NCI-H1105 (cell line): ENCODE results near the gene ZNF414.

Source experiments
- DNase-seq: peaks from one replicate; lab custom pipeline; 2025; lab: John Stamatoyannopoulos, UW

Gene ZNF414

GRCh38 chr19:8490395-8490760, 23.6 kb downstream of the ZNF414 start:
- no peak for DNase-seq

DNA sequence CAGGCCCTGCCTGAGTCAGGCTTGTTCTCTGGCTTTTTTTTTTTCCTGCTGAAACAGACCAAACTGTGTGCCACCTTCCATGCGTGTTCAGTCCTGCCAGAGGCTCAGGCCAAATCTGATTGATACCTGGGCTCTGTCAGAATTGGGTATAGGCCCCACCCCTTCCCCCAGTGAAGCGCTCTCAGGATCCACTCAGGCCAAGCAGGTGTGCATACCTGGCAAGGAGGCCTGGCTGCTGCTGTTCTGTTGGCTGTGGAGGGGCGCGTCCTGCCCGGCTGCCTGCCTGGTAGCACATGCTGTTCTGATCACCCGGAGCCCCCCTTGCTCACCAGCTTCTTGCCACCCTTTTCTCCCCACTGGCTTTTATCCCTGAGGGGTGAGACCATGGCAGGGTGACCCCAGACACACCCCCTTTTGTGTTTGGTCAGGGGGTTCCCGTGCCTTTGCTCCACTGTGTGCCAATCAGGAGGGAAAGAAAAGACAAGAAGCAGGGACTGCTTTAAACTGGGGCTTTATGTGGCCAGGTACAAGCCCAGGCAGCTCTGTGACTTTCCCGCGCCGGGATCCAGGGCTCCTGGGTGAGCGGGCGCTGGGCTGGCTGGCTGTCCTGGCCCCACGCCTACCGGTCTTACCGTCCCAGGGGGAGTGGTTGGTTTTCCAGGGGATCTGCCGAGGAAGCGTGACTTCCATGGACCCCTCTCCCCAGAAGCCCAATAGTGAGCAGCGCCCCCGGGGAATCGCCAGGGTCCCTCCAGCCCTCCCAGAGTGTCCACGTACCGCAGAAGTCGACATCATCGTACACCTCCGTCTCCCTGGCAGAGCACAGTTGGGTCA, 24.2 kb downstream of the ZNF414 start:
- DNase-seq = peak; percentile 51

DNA sequence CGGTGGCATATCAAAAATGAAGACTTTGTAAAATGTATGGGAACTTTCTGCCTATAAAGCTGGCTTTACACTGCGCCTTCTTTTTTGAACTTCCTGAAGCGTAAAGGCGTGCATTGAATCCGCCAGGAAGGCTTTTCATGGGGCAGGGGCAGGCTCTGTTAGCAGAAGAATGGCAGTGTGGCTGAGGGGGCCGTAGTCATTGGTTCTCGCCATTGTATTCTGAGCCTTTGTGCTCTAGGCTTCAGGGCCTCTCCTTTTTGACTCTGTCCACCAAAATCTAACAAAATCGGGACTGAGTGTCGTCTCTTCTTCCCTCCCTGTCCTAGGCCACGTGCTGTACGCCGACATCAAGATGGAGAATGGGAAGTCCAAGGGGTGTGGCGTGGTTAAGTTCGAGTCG, 25.6 kb downstream of the ZNF414 start:
- no peak for DNase-seq

DNA sequence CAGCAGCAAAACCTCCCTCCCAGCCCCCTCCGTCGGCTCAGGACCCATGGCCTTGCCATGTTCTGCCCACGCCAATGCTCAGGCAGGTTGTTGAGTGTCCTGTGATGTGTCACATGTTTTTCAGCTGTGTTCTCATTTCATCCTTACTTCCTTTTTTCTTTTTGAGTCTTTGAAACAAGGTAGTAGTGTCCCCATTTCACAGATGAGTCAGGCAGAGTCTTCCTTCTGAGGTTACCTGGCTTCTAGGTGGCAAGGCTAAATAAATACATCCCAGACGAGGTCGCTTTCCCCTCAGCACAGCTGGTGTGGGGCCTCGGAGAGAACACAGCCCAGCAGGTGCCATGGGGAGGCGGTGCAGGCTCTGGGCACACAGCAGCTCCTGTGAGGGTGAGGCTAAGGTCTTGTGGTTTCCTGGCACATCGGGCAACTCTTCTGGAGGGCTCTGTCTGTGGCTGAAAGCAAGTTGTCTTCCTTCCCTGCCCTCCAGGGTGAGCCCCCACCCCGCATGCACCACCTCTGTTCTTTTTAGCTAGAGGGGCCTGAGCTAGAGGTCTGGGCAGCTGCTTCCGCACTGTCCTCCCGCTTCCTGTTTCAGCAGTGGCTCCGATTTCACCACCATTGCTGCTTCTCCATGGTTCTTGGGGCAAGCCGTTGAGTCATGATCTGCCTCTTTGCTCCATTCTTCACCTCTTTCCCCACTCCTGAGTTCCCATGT, 26.7 kb downstream of the ZNF414 start:
- DNase-seq = no peak

GRCh38 chr19:8486661-8487136, 27.3 kb downstream of the ZNF414 start:
- no peak for DNase-seq

DNA sequence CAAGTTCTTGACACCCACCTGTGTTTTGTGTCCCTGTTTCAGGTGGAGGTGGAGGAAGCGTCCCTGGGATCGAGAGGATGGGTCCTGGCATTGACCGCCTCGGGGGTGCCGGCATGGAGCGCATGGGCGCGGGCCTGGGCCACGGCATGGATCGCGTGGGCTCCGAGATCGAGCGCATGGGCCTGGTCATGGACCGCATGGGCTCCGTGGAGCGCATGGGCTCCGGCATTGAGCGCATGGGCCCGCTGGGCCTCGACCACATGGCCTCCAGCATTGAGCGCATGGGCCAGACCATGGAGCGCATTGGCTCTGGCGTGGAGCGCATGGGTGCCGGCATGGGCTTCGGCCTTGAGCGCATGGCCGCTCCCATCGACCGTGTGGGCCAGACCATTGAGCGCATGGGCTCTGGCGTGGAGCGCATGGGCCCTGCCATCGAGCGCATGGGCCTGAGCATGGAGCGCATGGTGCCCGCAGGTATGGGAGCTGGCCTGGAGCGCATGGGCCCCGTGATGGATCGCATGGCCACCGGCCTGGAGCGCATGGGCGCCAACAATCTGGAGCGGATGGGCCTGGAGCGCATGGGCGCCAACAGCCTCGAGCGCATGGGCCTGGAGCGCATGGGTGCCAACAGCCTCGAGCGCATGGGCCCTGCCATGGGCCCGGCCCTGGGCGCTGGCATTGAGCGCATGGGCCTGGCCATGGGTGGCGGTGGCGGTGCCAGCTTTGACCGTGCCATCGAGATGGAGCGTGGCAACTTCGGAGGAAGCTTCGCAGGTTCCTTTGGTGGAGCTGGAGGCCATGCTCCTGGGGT, 28.2 kb downstream of the ZNF414 start:
- DNase-seq = no peak

GRCh38 chr19:8484331-8484894, 29.6 kb downstream of the ZNF414 start:
- DNase-seq = no peak

DNA sequence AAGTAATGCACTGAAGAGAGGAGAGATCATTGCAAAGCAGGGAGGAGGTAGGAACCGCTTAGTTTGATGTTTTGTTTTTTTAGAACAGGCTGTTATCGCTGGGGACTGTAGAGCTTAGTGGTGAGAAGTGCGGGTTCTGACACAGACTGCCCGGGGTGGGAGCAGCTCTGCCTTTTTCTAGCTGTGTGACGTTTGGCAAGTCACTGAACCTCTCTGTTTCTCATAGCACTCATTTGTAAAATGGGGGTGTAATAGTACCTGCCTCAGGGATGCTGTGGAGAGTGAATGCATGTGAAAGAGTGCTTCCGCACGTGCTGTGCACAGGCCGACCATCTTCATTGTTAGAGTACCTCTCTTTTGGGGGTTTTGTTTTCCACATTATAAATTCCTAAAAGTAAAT, 30.8 kb downstream of the ZNF414 start:
- no peak for DNase-seq

- no peak for DNase-seq
Observed at GRCh38 chr19:8482696-8483095, 31.3 kb downstream of the ZNF414 start.

DNA sequence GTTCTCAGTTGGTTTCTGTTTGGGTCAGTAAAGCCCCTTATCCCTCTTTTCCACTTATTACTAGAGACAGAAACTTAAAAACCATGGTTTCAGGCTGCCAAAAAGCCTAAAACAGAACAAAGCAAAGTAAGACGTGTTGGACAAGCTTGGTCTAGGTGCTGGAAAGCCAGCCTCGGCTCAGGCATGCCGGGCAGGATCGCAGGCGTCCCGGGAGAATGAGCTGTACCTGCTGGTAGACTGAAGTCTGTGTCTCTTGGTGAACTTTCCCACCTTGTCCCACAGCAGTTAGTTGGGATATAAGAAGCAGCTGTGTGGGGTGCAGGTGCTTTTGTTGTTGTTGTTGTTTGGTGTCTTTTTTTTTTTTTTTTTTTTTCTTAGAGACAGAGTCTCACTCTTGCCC, 32.4 kb downstream of the ZNF414 start:
- no peak for DNase-seq

GRCh38 chr19:8481201-8481600, 32.8 kb downstream of the ZNF414 start:
- DNase-seq = no peak

DNA sequence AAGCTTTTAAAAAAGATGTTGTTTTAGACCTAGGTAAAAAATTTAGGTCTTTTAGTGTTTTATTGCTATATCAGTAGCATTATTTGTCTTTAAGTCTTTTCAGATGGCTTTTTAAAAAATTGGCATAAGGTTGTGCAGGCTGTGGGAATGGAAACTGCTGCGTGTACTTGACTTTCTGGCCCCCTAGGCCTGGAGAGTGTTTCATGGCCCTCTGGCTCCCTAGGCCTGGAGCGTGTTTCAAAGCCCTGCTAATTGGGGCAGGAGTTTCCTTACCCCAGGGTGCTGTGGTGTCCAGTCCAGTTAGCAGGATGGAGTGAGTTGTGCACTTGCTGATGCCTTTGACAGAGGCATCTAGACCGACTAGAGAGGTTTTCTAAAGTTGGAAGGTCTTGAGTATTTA, 35.4 kb downstream of the ZNF414 start:
- DNase-seq = no peak

- no peak for DNase-seq
Observed at GRCh38 chr19:8477889-8478288, 36.1 kb downstream of the ZNF414 start.

DNA sequence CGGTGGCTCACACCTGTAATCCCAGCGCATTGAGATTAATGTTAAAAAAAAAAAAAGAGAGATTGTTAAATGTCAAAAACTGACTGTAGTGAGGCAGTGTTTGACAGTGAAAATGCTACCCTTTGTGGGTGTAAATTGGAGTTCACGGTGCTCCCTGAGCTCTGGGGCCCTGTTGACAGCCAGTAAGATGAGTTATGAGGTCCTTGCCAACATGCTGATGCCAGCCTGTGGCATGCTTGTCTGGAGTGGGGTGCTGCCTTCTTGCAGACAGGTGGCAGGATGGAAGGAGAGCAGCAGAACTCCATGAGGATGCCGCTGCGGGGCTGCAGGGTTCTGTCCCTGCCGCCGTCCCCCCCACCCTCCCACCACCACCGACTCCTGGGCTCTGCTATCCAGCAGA, 37.4 kb downstream of the ZNF414 start:
- DNase-seq = no peak

DNA sequence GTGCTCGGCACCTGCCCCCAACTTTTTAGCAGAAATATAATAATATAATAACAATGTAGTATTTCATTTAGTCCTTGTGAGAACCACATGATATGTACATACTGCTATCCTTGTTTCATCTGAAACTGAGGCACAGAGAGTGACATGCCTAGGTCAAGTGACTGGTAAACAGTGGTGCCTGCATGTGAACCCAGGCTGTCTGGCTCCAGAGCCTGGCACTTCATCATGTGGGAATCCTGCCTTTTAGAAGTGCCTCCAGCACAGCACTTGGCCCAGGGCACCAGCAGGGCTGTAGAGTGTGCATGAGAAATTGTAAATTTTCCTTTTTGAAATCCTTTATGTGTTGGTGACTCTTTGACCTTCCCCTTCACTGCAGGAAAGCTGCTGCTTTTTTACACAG, 39.0 kb downstream of the ZNF414 start:
- DNase-seq = no peak

DNA sequence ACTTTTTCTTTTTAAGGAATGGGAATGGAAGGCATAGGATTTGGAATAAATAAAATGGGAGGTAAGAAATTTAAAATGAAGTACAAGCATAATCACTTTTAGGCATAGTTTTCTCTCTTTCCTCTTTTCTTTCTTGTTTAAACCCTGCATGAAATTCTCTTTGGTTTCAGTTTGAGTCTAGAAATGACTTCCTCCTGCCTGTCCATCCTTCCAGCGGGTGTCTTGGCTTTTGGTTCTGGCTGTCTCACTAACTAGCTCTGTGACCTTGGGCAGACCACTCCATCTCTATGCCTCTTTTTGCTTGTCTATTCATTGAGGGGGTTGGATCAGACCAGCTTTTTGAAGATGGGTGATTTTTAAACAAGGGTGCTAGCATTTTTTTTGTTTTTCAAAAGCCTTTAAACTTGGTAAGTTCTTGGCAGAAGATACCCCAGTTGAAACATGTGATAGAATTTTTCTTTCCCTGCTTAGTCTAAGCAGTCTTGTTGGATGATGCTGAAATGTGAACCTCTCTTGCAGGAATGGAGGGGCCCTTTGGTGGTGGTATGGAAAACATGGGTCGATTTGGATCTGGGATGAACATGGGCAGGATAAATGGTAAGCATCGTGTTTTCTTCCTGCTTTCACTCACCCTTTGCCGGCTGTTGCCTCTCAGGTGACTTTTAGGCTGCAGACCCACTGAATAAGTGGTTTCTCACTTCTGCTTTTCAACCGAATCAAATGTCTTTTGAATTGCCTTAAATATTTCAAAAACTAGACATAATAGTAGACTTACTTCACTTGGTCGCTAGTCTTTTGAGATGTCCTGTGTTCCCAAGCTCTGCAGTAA, 40.1 kb downstream of the ZNF414 start:
- DNase-seq = no peak

DNA sequence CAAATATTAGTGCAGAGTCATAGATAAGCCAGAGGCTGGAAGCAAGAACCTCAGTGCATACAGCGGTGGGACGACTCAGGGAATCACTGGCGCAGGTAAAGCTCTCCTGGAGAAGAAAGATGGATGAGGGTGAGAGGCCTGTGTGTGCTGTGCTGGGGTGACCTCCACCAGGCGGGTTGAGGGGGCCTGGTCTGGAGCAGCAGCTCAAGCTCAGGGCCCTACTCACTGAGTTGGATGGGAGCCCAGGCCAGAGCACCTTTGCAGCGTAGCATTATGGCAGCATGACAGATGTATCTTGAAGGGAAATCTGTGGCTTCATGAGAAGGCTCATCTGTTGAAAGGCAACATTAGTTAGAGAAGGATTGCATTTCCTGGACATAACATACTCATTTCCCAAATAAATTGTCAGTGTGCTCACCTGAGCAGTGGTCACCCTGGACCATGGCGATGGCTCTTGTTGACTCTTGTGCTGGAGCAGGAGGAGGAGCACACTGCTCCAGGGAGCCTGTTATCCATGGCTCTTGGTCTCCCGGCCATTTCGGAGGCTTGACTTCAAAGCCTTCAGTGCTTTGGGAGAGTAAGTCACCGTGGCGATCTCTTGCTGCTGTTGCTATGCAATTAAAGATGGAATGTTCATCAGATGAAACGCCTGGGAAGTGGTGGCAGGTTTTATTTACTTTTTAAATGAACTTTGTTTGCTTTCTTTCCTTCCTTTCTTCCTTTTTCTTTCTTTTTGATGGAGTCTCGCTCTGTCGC, 44.2 kb downstream of the ZNF414 start:
- DNase-seq = no peak

DNA sequence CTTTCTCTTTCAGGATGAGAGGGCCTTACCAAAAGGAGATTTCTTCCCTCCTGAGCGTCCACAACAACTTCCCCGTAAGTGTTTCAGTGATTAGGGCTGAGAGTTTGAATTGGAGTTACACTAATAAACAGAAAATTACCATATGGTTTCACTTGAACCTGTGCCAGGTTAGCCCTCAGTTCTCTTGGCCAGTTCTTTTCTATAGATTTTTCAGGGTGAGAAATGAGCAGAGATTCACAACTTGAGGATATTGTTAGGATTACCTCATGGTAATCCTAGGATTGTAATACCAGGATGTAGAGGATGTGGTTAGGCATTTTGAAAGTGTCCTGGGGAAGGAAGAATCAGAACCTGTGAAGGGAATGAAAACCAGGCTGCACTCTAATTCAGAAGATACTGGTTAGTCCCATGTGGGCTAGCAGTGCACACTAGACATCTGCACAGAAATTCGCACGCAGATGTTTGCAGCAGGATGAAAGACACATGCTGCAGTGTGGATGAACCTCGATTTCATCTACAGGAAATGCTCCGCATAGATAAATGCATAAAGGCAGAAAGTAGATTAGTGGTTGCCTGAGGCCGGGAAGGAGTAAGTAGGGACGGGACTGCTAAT, 45.1 kb downstream of the ZNF414 start:
- no peak for DNase-seq

DNA sequence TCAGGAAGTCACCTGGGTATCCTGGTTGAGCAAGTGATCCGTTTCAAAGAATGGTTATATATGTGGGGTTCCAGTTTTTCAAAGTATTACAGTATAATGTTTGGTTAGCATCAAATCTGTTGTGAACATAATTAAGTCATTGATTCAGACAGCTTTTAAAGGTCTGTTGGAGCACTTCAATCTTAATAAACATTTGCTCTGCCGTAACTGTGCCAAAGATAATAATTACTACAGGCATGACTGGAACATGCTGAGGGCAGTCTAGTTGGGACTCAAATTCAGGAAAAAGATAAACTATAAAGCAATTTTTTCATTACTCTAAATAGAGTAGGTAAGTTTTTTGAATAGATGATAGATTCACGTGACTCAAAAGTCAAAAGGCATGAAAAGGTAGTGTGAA, 45.8 kb downstream of the ZNF414 start:
- no peak for DNase-seq

DNA sequence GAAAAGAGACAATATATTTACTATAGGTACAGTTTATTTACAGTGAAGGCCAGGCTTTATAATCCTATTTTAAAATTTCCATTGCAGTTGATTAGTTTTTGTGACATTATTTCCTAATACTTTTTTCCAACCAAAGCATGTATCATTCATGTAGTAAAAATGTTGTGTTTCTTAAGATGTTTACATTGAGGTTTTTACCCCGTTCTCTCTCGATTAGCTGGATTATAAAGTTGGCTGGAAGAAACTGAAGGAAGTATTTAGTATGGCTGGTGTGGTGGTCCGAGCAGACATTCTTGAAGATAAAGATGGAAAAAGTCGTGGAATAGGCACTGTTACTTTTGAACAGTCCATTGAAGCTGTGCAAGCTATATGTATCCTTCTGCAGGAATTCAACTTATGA, 47.9 kb downstream of the ZNF414 start:
- no peak for DNase-seq
